Heart left ventricle (tissue), 16 donors: ENCODE results near the gene ZNF333. TPM values are rescaled to one million over a fixed set of nuclear protein-coding genes. Genes with fewer than 3 reads are reported as not detected.

Experiments
- ATAC-seq, 4 donors: fragments of 200-7000 bp; cut with Tn5 transposase; one replicate each; pipeline ENCODE4 v1.9.1; 2020 to 2022; ENCODE audit warnings: moderate library complexity in 4 of 4, mild to moderate bottlenecking in 3 of 4, moderate number of reproducible peaks in 1 of 4
- DNase-seq, 5 donors: peaks; one replicate each; pipeline ENCODE4 v3.0.0-alpha.2; 2020
- H3K27ac ChIP-seq, 12 donors: fragments of 200-600 bp; sonication (generic) in 4 of 12; one replicate each; pipeline versions ENCODE4 v1.5.0 to v1.8.0; 2016 to 2022; ENCODE audit warnings: mild to moderate bottlenecking in 2 of 12
- H3K27me3 ChIP-seq, 9 donors: fragments of 200-600 bp; sonication (generic) in 2 of 9; one replicate each; pipeline versions ENCODE4 v1.5.1 to v1.8.0; 2016 to 2022; ENCODE audit warnings: mild to moderate bottlenecking in 3 of 9
- H3K36me3 ChIP-seq, 9 donors: fragments of 200-600 bp; sonication (generic) in 2 of 9; one replicate each; pipeline versions ENCODE4 v1.5.0 to v1.8.0; 2018 to 2022; ENCODE audit warnings: mild to moderate bottlenecking in 2 of 9
- H3K4me1 ChIP-seq, 12 donors: fragments of 200-600 bp; sonication (generic) in 4 of 12; one replicate each; pipeline versions ENCODE4 v1.5.0 to v1.8.0; 2016 to 2022; ENCODE audit warnings: mild to moderate bottlenecking in 3 of 12
- H3K4me3 ChIP-seq, 12 donors: fragments of 200-600 bp; sonication (generic) in 4 of 12; one replicate each; pipeline versions ENCODE4 v1.5.0 to v1.8.0; 2017 to 2022; ENCODE audit warnings: mild to moderate bottlenecking in 9 of 12, moderate library complexity in 4 of 12
- H3K9me3 ChIP-seq, 12 donors: fragments of 200-600 bp; sonication (generic) in 4 of 12; one replicate each; pipeline versions ENCODE4 v1.5.0 to v1.8.0; 2016 to 2022; ENCODE audit warnings: mild to moderate bottlenecking in 1 of 12
- CTCF ChIP-seq, 12 donors: fragments of 200-600 bp; sonication (generic) in 4 of 12; IDR thresholded peaks; one replicate each; pipeline versions ENCODE4 v1.5.0 to v1.8.0; 2018 to 2022; ENCODE audit warnings: antibody characterized with exemption in 12 of 12, mild to moderate bottlenecking in 5 of 12
- POLR2A ChIP-seq, 2 donors: fragments of 450-650 bp; IDR thresholded peaks; one replicate each; pipeline ENCODE4 v1.6.1; 2017; ENCODE audit warnings: antibody characterized with exemption in 2 of 2, mild to moderate bottlenecking in 2 of 2, moderate library complexity in 2 of 2
- WGBS, 4 donors: extraction: QIAGEN DNeasy Blood & Tissue Kit in 2 of 4; methylation state at CpG; one replicate each; pipeline versions ENCODE4 v1.1.5 to v1.1.7; 2013 to 2018; 5-methylcytosine and 5-hydroxymethylcytosine counted together
- intact Hi-C, 10 donors: fragments of 100-400 bp; cut with DNase I; formaldehyde crosslinking; loops; one replicate each; pipeline versions ENCODE4 v1.11.1 to v1.14.2; 2022
- polyA plus RNA-seq, 2 donors: library from polyadenylated mRNA; stranded (reverse); fragments of 200-250 nt; gene quantifications; one replicate each; pipeline ENCODE4 v1.2.3, GENCODE V29; 2013
- total RNA-seq, 9 donors: library from RNA; depleted of rRNA in 2 of 9; stranded (reverse); fragments of >200 nt in 2 of 9; fragmentation: NEBNext Ultra II Directional in 3 of 9; extraction: Animal tissue kit (Norgen Biotek cat#: 25700) in 3 of 9; gene quantifications; one replicate each; pipeline versions ENCODE4 v1.1.0 to v1.2.4, GENCODE V29; 2016 to 2023
- donor health status: ischemic (EF 13 %, LVEDD 7.1; RV severe dilation, severe dysfunction).
- donor health status: healthy with polysubstance abuse.
- donor health status: DM: no; HTN: yes; CAD: no.
- donor health status: DM: no; HTN: no; CAD: no.
- donor health status: ischemic (EF 25% LVEDD 6.9; RV normal size, moderate dysfunction).
- donor health status: ischemic (EF 25% LVEDD 5.7; RV mildly dilated, moderate dysfunction).
- donor health status: healthy.
- donor health status: DM: yes; HTN: yes; CAD: no.
- donor health status: ischemic (EF 35%, LVEDD 5.7; RV mildly dilated, moderate dysfunction).
- donor health status: nonischemic (EF 11% LVEDD 7.7; RV severe dilation, severe dysfunction).
- donor health status: DM: yes; HTN: yes; CAD: no.
- donor health status: PGD.
- donor health status: ischemic (EF 29% LVEDD 5.4; RV normal size, mild dysfunction).
- donor health status: nonischemic (EF 23%, LVEDD 6.1; RV moderate dilation, normal function).

ZNF333 gene
- total and polyA plus RNA-seq, 11 donors: 5.0 to 12.1 (median 8.6) TPM

GRCh38 chr19:14694641-14695266 lies 4.9 kb downstream of the ZNF333 start:
- H3K27ac ChIP-seq: no peak overlapping the region
- 86 to 90% (median 86%) methylated on average over 13 of the region's 13 CpGs for WGBS, 4 donors
- intact Hi-C loops: no loop called here

GRCh38 chr19:14695471-14695870 lies 5.6 kb downstream of the ZNF333 start:
- Histone ChIP-seq H3K4me1 (peaks cover 0 to 16% (median 8%) of the 10 kb centered on the region in 12 donors), H3K4me3 (no peak overlapping the region), H3K36me3 (peaks cover 4 to 78% (median 71%) of the 10 kb centered on the region in 9 donors), H3K27ac (no peak overlapping the region), H3K9me3 (no peaks in the 10 kb centered on the region), H3K27me3 (no peaks in the 10 kb centered on the region)
- no peak for DNase-seq
- no peak for ATAC-seq
- WGBS, 4 donors: 91 to 95% (median 94%) methylated on average over 5 of the region's 5 CpGs
- no peak for TF ChIP-seq CTCF (IDR thresholded peaks at IDR 0.05)
- TF ChIP-seq POLR2A (IDR thresholded peaks at IDR 0.05): no peak
- intact Hi-C loops: no loop called here

More at GRCh38 chr19:14694641-14695266, 4.9 kb downstream of the ZNF333 start:
- Histone ChIP-seq H3K36me3 (peaks cover 4 to 71% (median 64%) of the 10 kb centered on the region in 9 donors), H3K9me3 (no peaks in the 10 kb centered on the region), H3K27me3 (no peaks in the 10 kb centered on the region), H3K4me1 (peaks cover 0 to 18% (median 10%) of the 10 kb centered on the region in 12 donors), H3K4me3 (no peak overlapping the region)
- DNase-seq (no peak), ATAC-seq (no peak)
- TF ChIP-seq CTCF (IDR thresholded peaks at IDR 0.05): no peak
- no peak for TF ChIP-seq POLR2A (IDR thresholded peaks at IDR 0.05)

- TF ChIP-seq POLR2A (IDR thresholded peaks at IDR 0.05) (no peak), CTCF (IDR thresholded peaks at IDR 0.05) (no peak)
- H3K4me1 ChIP-seq: no peaks in the 10 kb centered on the region
Measured at GRCh38 chr19:14699641-14700040, 9.8 kb downstream of the ZNF333 start.

GRCh38 chr19:14700711-14701375 lies 11.0 kb downstream of the ZNF333 start:
- no peak for TF ChIP-seq POLR2A (IDR thresholded peaks at IDR 0.05)
- no peak for TF ChIP-seq CTCF (IDR thresholded peaks at IDR 0.05)
- Histone ChIP-seq H3K4me3 (no peak overlapping the region), H3K27ac (no peak overlapping the region), H3K9me3 (peaks cover 0 to 9% (median 0%) of the 10 kb centered on the region in 12 donors), H3K4me1 (no peaks in the 10 kb centered on the region), H3K27me3 (no peaks in the 10 kb centered on the region), H3K36me3 (peaks cover 4 to 100% (median 95%) of the 10 kb centered on the region in 9 donors)
- 96 to 98% (median 97%) methylated on average over 9 of the region's 9 CpGs for WGBS, 4 donors
- ATAC-seq (no peak), DNase-seq (no peak)
- intact Hi-C loops: no loop called here

More at GRCh38 chr19:14699641-14700040, 9.8 kb downstream of the ZNF333 start:
- Histone ChIP-seq H3K36me3 (peaks cover 4 to 100% (median 96%) of the 10 kb centered on the region in 9 donors), H3K27ac (no peak overlapping the region), H3K4me3 (no peak overlapping the region), H3K27me3 (no peaks in the 10 kb centered on the region), H3K9me3 (peaks cover 0 to 9% (median 0%) of the 10 kb centered on the region in 12 donors)
- 87 to 97% (median 90%) methylated on average over 8 of the region's 8 CpGs for WGBS, 4 donors
- intact Hi-C loops: no loop called here
- no peak for DNase-seq
- no peak for ATAC-seq
